ENCODE data around the gene STON2. TPM values are rescaled to one million over a fixed set of nuclear protein-coding genes. Genes with fewer than 3 reads are reported as not detected.

STON2 gene
- total RNA-seq, 1 donor from 2014 or later: 60.4 TPM

DNA sequence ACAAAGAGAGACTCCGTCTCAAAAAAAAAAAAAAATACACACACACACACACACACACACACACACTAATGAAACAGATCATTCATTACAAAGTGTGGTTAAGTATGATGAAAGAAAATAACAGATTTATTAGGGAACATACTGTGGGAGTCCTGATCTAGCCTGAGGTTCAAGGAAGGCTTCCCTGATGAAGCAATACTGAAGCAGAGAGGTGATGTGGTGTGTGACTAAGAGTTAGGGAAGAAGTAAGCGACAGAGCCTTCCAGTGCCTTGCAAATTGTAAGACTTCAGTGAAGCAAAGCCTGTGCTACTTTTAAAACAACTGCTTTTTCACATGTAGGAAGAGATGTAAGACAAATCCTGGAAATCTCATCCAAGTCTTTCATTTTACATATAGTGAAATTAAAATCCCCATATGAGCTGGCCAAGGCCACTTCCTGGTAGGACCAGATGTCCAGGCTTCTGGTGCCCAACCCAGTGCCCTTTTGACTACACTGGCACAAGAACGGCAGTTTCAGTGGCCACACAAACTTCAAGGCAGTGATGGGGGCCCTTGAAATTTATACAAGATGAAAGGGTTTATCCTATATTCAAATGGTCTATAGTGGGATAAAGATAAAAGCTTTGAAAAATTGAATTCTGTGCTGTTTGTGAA is 86.2 kb downstream of the STON2 start:
- TF ChIP-seq, protein P1, sequence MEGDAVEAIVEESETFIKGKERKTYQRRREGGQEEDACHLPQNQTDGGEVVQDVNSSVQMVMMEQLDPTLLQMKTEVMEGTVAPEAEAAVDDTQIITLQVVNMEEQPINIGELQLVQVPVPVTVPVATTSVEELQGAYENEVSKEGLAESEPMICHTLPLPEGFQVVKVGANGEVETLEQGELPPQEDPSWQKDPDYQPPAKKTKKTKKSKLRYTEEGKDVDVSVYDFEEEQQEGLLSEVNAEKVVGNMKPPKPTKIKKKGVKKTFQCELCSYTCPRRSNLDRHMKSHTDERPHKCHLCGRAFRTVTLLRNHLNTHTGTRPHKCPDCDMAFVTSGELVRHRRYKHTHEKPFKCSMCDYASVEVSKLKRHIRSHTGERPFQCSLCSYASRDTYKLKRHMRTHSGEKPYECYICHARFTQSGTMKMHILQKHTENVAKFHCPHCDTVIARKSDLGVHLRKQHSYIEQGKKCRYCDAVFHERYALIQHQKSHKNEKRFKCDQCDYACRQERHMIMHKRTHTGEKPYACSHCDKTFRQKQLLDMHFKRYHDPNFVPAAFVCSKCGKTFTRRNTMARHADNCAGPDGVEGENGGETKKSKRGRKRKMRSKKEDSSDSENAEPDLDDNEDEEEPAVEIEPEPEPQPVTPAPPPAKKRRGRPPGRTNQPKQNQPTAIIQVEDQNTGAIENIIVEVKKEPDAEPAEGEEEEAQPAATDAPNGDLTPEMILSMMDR (IDR thresholded peaks at IDR 0.05; ENCODE audit: unreplicated experiment): no peak
- H3K9me3 Mint-ChIP-seq: peaks cover 7% of the 10 kb centered on the region
- H3K4me1 Mint-ChIP-seq: peaks cover 56% of the 10 kb centered on the region
- peaks cover 13% of the 10 kb centered on the region for H3K36me3 Mint-ChIP-seq
- no peaks in the 10 kb centered on the region for H3K27me3 Mint-ChIP-seq (ENCODE audit: low read depth)
- no peak for DNase-seq (ENCODE audit: low spot score in 2 of 2, unreplicated experiment in 2 of 2)
- H3K27ac Mint-ChIP-seq: peak overlapping the region; percentile 78
- no peak overlapping the region for H3K4me3 Mint-ChIP-seq

DNA sequence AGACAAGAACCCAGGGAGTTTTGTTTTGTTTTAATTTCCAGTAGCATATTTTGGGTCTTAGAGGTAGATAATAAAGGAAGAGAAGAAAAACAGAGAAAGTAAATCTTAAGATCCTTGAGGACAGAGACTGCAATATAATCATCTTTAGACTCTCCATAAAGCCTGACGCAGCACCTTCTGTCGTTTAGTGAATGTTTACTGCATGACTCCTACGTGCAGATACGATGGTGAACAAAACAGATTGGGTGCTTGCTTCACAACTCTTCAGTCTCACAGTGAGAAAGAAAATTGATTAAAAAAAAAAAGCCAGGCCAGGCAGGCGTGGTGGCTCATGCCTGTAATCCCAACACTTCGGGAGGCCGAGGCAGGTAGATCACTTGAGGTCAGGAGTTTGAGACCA is 86.9 kb downstream of the STON2 start:
- Mint-ChIP-seq H3K4me3 (no peak overlapping the region), H3K9me3 (peaks cover 7% of the 10 kb centered on the region), H3K27ac (peak overlapping the region; percentile 79), H3K4me1 (peaks cover 56% of the 10 kb centered on the region), H3K36me3 (peaks cover 10% of the 10 kb centered on the region), H3K27me3 (ENCODE audit: low read depth) (no peaks in the 10 kb centered on the region)
- no peak for DNase-seq (ENCODE audit: low spot score in 2 of 2, unreplicated experiment in 2 of 2)
- TF ChIP-seq, protein P1 (IDR thresholded peaks at IDR 0.05; ENCODE audit: unreplicated experiment): no peak

DNA sequence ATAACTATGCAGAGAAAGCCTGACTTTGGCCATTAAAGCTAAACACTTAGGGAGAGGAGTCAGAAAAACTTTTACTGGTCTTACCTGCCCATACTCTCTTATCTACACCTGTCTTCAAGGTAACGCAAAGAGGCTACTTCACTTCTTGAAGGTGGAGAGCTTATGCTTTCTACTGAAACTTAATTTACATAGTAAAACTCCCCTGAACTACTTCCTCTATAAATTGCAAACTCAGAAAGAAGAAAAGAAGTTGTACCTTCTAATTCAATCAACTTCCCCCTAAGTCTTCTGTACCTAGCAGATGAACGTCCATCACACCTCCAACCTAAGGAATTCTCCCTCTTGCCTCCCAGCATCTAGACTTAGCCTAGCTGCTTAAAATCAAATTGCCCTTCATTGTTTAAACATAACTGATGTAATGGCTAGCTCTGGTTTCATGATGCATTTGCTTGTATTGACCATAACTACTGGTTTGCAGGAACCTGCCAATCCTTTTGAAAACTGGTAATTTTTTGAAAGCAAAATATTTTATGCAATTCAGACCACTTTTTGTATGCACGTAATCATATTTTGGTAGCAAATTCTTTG is 87.7 kb downstream of the STON2 start:
- H3K27me3 Mint-ChIP-seq (ENCODE audit: low read depth): no peaks in the 10 kb centered on the region
- H3K4me1 Mint-ChIP-seq: peaks cover 56% of the 10 kb centered on the region
- no peak overlapping the region for H3K4me3 Mint-ChIP-seq
- peaks cover 6% of the 10 kb centered on the region for H3K9me3 Mint-ChIP-seq
- no peak for DNase-seq (ENCODE audit: low spot score in 2 of 2, unreplicated experiment in 2 of 2)
- peak overlapping the region; percentile 79 for H3K27ac Mint-ChIP-seq
- TF ChIP-seq, protein P1 (IDR thresholded peaks at IDR 0.05; ENCODE audit: unreplicated experiment): no peak
- H3K36me3 Mint-ChIP-seq: peaks cover 6% of the 10 kb centered on the region

DNA sequence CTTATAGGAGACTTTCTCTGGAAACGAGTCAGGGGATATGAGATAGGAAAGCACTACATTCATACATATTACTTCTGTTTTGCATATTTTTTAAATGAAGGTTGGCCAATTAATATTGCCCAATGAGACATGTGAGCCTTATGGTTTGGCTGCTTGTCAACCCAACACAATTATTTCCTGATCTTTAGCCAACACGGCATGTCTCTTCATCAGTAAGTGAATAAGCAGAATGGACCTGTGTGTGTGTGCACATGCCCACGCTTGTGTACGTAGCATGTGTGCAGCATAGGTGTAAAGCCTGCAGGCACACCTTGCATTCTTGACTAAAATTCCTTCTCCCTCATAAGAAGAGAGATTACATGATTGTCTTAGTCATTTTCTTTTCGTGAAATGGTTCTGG is 88.3 kb downstream of the STON2 start:
- no peaks in the 10 kb centered on the region for H3K9me3 Mint-ChIP-seq
- peaks cover 56% of the 10 kb centered on the region for H3K4me1 Mint-ChIP-seq
- no peaks in the 10 kb centered on the region for H3K27me3 Mint-ChIP-seq (ENCODE audit: low read depth)
- no peaks in the 10 kb centered on the region for H3K36me3 Mint-ChIP-seq
- H3K4me3 Mint-ChIP-seq: no peak overlapping the region
- H3K27ac Mint-ChIP-seq: peak overlapping the region; percentile 64
- no peak for DNase-seq (ENCODE audit: low spot score in 2 of 2, unreplicated experiment in 2 of 2)
- TF ChIP-seq, protein P1 (IDR thresholded peaks at IDR 0.05; ENCODE audit: unreplicated experiment): no peak

DNA sequence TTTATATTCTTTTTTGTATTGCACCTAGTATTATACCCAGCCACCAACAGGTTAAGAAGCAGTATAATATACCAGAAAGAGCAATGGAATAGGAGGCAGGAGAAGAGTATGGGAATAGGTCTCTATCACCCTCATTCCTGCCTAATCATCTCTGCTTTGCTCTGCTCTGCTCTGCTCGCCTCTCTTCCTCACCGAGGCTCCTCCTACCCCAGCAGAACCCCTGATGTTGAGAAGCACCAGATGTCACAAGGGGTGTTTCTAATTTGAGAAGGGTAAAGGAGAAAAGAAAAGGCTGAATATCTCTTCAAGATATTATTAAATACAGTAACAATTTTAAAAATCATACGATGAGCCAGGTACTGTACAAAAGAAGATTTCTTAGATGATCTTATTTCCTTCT is 89.0 kb downstream of the STON2 start:
- Mint-ChIP-seq H3K4me1 (peaks cover 52% of the 10 kb centered on the region), H3K36me3 (no peaks in the 10 kb centered on the region), H3K9me3 (no peaks in the 10 kb centered on the region), H3K27me3 (ENCODE audit: low read depth) (no peaks in the 10 kb centered on the region), H3K4me3 (no peak overlapping the region), H3K27ac (peak overlapping the region; percentile 62)
- TF ChIP-seq, protein P1 (IDR thresholded peaks at IDR 0.05; ENCODE audit: unreplicated experiment): no peak
- no peak for DNase-seq (ENCODE audit: low spot score in 2 of 2, unreplicated experiment in 2 of 2)
